ENCODE data around the gene NCSTN. TPM values are rescaled to one million over a fixed set of nuclear protein-coding genes. Genes with fewer than 3 reads are reported as not detected.

Gene NCSTN
- total RNA-seq, 4 donors from 2014 or later = 45.6 to 59.7 (median 52.1) TPM

GRCh38 chr1:160325252-160325651, 17.9 kb upstream of the NCSTN start:
- TF ChIP-seq POLR2AphosphoS5 (IDR thresholded peaks at IDR 0.05) (no peak), POLR2A (IDR thresholded peaks at IDR 0.05; ENCODE audit: low read depth) (no peak), CTCF (IDR thresholded peaks at IDR 0.05) (no peak), EP300 (IDR thresholded peaks at IDR 0.05) (no peak)
- H3K27me3 ChIP-seq = no peaks in the 10 kb centered on the region
- DNase-seq (ENCODE audit: extremely low spot score) = no peak
- peaks cover 60 to 96% (median 86%) of the 10 kb centered on the region in 4 donors for H3K36me3 ChIP-seq
- intact Hi-C loops (cut with DNase I) = no loop called here
- H3K4me3 ChIP-seq = no peak overlapping the region
- no peaks in the 10 kb centered on the region for H3K9me3 ChIP-seq
- H3K4me1 ChIP-seq = peaks cover 0 to 1% (median 0%) of the 10 kb centered on the region in 4 donors
- 89% methylated on average over 4 of the region's 4 CpGs for WGBS
- no peak overlapping the region for H3K27ac ChIP-seq (replicated peaks in 1 of 4)

- Histone ChIP-seq H3K27me3 (no peaks in the 10 kb centered on the region), H3K36me3 (peaks cover 70 to 100% (median 94%) of the 10 kb centered on the region in 4 donors), H3K9me3 (no peaks in the 10 kb centered on the region), H3K4me1 (no peaks in the 10 kb centered on the region), H3K27ac (replicated peaks in 1 of 4) (no peak overlapping the region), H3K4me3 (no peak overlapping the region)
- intact Hi-C loops (cut with DNase I) = no loop called here
- WGBS = 94% methylated on average over 5 of the region's 5 CpGs
- TF ChIP-seq EP300 (IDR thresholded peaks at IDR 0.05) (no peak), POLR2A (IDR thresholded peaks at IDR 0.05; ENCODE audit: low read depth) (no peak), CTCF (IDR thresholded peaks at IDR 0.05) (no peak), POLR2AphosphoS5 (IDR thresholded peaks at IDR 0.05) (no peak)
- no peak for DNase-seq (ENCODE audit: extremely low spot score)
Observed at GRCh38 chr1:160326418-160326817, 16.8 kb upstream of the NCSTN start.

GRCh38 chr1:160328184-160328583, 15.0 kb upstream of the NCSTN start:
- TF ChIP-seq EP300 (IDR thresholded peaks at IDR 0.05) (no peak), CTCF (IDR thresholded peaks at IDR 0.05) (no peak), POLR2AphosphoS5 (IDR thresholded peaks at IDR 0.05) (no peak), POLR2A (IDR thresholded peaks at IDR 0.05; ENCODE audit: low read depth) (no peak)
- peaks cover 76 to 100% (median 97%) of the 10 kb centered on the region in 4 donors for H3K36me3 ChIP-seq
- no peak overlapping the region for H3K4me3 ChIP-seq
- DNase-seq (ENCODE audit: extremely low spot score) = no peak
- intact Hi-C loops (cut with DNase I) = no loop called here
- no peaks in the 10 kb centered on the region for H3K27me3 ChIP-seq
- no peak overlapping the region for H3K27ac ChIP-seq (replicated peaks in 1 of 4)
- H3K4me1 ChIP-seq = no peaks in the 10 kb centered on the region
- no peaks in the 10 kb centered on the region for H3K9me3 ChIP-seq
- WGBS = 70% methylated on average over 8 of the region's 8 CpGs

GRCh38 chr1:160330119-160330518, 13.1 kb upstream of the NCSTN start:
- Histone ChIP-seq H3K27me3 (no peaks in the 10 kb centered on the region), H3K4me1 (no peaks in the 10 kb centered on the region), H3K9me3 (no peaks in the 10 kb centered on the region), H3K27ac (replicated peaks in 1 of 4) (no peak overlapping the region), H3K36me3 (peaks cover 69 to 100% (median 98%) of the 10 kb centered on the region in 4 donors), H3K4me3 (no peak overlapping the region)
- no peak for DNase-seq (ENCODE audit: extremely low spot score)
- TF ChIP-seq EP300 (IDR thresholded peaks at IDR 0.05) (no peak), CTCF (IDR thresholded peaks at IDR 0.05) (no peak), POLR2A (IDR thresholded peaks at IDR 0.05; ENCODE audit: low read depth) (no peak), POLR2AphosphoS5 (IDR thresholded peaks at IDR 0.05) (no peak)
- intact Hi-C loops (cut with DNase I) = no loop called here

GRCh38 chr1:160332516-160332915, 10.7 kb upstream of the NCSTN start:
- Histone ChIP-seq H3K27ac (replicated peaks in 1 of 4) (no peak overlapping the region), H3K4me1 (no peaks in the 10 kb centered on the region), H3K27me3 (no peaks in the 10 kb centered on the region), H3K36me3 (peaks cover 54 to 100% (median 86%) of the 10 kb centered on the region in 4 donors), H3K4me3 (no peak overlapping the region), H3K9me3 (no peaks in the 10 kb centered on the region)
- TF ChIP-seq POLR2AphosphoS5 (IDR thresholded peaks at IDR 0.05) (no peak), POLR2A (IDR thresholded peaks at IDR 0.05; ENCODE audit: low read depth) (no peak), EP300 (IDR thresholded peaks at IDR 0.05) (no peak), CTCF (IDR thresholded peaks at IDR 0.05) (no peak)
- intact Hi-C loops (cut with DNase I) = no loop called here
- no peak for DNase-seq (ENCODE audit: extremely low spot score)

Measured in esophagus muscularis mucosa (tissue), 4 donors.